HepG2 (cell line): ENCODE data around the gene LEP.

Experiments
- BORCS8-MEF2B ChIP-seq: sonication (generic); formaldehyde crosslinking; IDR thresholded peaks from 2 replicates; pipeline ENCODE4 v1.8.0; 2022; ENCODE audit warnings: mild to moderate bottlenecking, missing genetic modification reagents
- CREB1 ChIP-seq, 2 experiments: fragments of 450-650 bp in 1 of 2; IDR thresholded peaks; 2 replicates each; pipeline ENCODE4 v1.6.1; 2016 to 2017; ENCODE audit warnings: control low read depth in 1 of 2, mild to moderate bottlenecking in 1 of 2, missing compliant biosample characterization in 1 of 2, missing genetic modification characterization in 1 of 2
- SCMH1 ChIP-seq: sonication (generic); formaldehyde crosslinking; IDR thresholded peaks from 2 replicates; pipeline ENCODE4 v1.9.0; 2021; ENCODE audit warnings: missing genetic modification reagents, mild to moderate bottlenecking, borderline replicate concordance
- ZFP36 ChIP-seq: fragments of 150-350 bp; IDR thresholded peaks from 2 replicates; pipeline ENCODE4 v1.6.1; 2018; ENCODE audit warnings: borderline replicate concordance, low read length, low read depth; ENCODE audit not compliant: partially characterized antibody
- ZNF142 ChIP-seq: sonication (generic); formaldehyde crosslinking; IDR thresholded peaks from 2 replicates; pipeline ENCODE4 v1.4.0; 2020; ENCODE audit warnings: missing genetic modification reagents
- TF ChIP-seq, protein P1 (sequence below), 2 experiments: IDR thresholded peaks; 2 replicates each; pipeline ENCODE4 v1.6.1; 2011 to 2012; ENCODE audit warnings: low read length in 2 of 2, borderline replicate concordance in 1 of 2, low read depth in 1 of 2, mild to moderate bottlenecking in 1 of 2, moderate library complexity in 1 of 2

DNA sequence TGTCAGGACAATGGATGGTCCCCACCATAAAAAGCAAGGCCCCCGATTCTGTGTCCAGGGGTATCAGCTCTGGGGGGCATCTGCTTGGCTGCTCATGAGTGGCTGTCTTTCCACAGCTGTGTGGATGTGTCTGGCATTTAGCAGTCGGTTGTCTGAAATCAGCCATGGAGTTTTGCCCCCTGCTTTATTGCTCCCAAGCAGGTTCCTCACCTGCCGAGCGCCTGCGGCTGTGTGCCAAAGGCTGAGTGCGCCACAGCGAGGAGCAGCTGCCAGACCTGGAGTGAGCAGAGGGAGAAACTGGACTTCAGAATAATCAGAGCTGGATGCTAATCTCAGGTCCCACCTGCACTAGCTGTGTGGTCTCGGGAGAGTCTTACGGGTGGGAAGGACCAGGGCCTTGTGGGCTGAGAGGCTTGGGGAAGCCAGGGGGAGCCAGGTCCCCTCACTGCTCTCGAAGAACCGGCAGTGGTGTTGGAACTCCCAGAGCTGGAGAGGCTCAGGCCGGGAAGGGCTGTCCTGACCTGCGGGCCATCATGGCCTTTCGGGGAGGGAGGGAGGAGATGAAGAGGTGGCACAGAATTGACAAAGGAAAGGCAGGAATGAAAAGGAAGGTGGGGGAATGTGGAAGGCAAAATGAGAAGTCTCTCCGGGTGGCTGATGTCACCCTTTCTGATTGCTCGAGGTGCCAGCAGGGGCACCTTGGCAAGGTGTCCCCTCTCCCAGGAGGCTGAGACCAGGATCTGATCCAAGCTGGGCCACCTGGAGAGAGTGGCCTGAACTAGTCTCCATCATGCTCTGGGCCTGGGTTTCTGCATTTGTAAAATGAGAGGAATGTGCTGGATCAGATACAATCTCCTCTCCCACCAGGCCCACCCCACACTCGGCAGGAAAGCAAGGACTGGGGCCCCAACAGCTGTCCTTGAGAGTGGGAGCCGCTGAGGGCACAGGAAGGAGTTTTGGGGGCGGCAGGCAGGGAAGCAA, 30.2 kb upstream of the LEP start:
- TF ChIP-seq BORCS8-MEF2B (CRISPR knock-in tag) (no peak), SCMH1 (CRISPR knock-in tag) (no peak), CREB1 (IDR thresholded peaks at IDR 0.05) (no peak), CREB1 (CRISPR knock-in tag; IDR thresholded peaks at IDR 0.05) (no peak), ZFP36 (no peak), ZNF142 (CRISPR knock-in tag) (no peak)
- TF ChIP-seq, protein P1, sequence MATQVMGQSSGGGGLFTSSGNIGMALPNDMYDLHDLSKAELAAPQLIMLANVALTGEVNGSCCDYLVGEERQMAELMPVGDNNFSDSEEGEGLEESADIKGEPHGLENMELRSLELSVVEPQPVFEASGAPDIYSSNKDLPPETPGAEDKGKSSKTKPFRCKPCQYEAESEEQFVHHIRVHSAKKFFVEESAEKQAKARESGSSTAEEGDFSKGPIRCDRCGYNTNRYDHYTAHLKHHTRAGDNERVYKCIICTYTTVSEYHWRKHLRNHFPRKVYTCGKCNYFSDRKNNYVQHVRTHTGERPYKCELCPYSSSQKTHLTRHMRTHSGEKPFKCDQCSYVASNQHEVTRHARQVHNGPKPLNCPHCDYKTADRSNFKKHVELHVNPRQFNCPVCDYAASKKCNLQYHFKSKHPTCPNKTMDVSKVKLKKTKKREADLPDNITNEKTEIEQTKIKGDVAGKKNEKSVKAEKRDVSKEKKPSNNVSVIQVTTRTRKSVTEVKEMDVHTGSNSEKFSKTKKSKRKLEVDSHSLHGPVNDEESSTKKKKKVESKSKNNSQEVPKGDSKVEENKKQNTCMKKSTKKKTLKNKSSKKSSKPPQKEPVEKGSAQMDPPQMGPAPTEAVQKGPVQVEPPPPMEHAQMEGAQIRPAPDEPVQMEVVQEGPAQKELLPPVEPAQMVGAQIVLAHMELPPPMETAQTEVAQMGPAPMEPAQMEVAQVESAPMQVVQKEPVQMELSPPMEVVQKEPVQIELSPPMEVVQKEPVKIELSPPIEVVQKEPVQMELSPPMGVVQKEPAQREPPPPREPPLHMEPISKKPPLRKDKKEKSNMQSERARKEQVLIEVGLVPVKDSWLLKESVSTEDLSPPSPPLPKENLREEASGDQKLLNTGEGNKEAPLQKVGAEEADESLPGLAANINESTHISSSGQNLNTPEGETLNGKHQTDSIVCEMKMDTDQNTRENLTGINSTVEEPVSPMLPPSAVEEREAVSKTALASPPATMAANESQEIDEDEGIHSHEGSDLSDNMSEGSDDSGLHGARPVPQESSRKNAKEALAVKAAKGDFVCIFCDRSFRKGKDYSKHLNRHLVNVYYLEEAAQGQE (IDR thresholded peaks at IDR 0.05; ENCODE audit: borderline replicate concordance in 1 of 2, low read depth in 1 of 2, low read length in 2 of 2): no peak
